G401.6 (cell line): Measurements from ENCODE around the gene MPST.
"Not testable (repeated sequence)": the region's sequence is repeated elsewhere in the genome, so short reads cannot be mapped to it uniquely, and the experiment has no call there.

Experiments
- FAIRE-seq: peaks from 2 replicates; lab custom pipeline; 2012; peaks lifted over from hg19 to GRCh38; lab: Jason Lieb, UNC

The MPST gene

GRCh38 chr22:37062702-37063381 lies 43.3 kb downstream of the MPST start:
- no peak for FAIRE-seq

DNA sequence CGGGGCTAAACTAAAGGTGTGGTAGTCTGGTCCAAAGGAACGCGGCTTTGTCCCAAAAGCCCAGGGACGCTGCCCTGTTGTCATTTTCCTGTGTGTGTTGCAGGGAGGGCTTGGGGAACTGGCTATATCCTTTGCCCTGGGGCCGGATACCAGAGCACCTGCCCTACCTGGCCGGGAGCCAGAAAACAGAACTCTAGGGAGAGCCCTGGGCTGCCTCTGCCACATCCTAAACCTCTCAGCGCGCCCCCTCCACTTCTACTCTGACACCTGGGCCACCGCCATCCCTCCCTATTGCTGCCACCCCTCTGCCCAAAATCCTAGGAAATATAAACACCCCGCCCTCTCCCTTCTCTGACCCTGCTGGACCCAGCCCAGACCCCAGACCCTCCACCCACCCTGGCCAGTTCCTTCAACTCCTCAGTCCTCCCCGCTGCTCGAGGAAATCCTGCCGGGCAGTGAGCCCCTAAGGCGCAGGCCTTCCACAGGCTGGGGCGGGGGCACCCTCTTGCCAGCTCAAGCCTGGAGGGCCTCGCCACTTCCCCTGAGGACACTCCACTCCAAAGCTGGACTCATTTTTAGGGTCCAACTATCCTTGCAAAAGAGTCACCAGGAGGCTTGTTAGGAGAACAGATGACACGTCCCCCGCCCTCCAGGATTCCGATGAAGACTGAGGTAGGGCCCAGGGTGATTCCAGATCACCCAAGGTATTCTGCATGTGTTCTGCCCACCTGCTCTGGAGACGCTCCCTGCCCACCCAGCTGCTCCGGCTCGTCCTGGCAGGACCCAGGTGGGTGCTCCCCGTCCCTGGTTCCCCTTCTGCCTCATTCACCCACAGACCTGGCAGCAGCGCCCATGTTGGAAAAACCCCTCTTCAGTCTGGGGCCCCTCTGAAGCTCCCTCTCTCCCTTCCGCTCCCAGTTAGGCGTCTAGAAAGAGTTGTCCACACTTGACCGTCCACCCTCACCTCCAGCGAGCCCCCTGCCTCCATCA lies 44.2 kb downstream of the MPST start:
- no peak for FAIRE-seq

GRCh38 chr22:37064553-37064952 lies 45.0 kb downstream of the MPST start:
- FAIRE-seq = no peak

- no peak for FAIRE-seq
These were observed 45.6 kb downstream of the MPST start for GRCh38 chr22:37065180-37065579.

- no peak for FAIRE-seq
These were observed 46.4 kb downstream of the MPST start for GRCh38 chr22:37065961-37066360.

DNA sequence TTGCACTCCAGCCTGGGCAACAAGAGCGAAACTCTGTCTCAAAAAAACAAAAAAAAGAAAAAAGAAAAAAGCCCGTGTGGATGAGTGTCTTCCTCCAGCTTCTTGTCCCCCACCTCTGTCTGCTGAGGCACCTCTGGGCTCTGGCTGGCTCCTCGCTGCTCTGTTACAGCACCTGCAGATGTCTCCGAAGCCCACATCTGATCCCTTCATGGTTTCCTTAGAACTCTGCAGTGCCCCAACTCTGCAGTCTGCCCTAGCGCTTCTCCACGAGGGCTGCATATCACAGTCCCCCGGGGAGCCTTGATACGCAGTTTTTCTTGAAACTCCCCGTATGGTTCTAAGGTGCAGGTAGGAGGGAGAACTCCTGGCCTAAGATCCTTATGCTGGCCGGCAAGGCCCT lies 47.9 kb downstream of the MPST start:
- no peak for FAIRE-seq

- no peak for FAIRE-seq
These were observed 49.3 kb downstream of the MPST start for GRCh38 chr22:37068859-37069258.

GRCh38 chr22:37069319-37069718 lies 49.8 kb downstream of the MPST start:
- FAIRE-seq = no peak

GRCh38 chr22:37069719-37070118 lies 50.2 kb downstream of the MPST start:
- FAIRE-seq = no peak

DNA sequence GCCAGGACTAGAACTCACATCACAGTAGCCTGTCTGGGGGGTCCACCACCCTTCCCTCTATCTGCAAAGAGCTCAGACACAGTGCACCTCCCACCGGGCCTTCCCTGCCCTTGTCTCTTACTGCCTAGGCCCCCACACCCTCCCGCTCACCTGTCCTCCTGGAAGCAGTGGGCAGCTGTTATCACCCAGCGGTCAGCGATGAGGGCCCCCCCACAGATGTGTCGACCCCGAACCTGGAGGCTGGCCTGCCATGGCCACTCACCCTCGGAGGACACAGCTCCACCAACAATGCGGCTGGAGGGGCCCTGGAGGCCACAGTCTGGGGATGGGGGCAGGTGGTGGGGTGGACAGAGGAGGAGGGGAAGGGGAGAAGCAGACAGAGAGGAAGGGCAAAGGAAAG lies 50.8 kb downstream of the MPST start:
- FAIRE-seq = no peak

- FAIRE-seq = no peak
These were observed 51.2 kb downstream of the MPST start for GRCh38 chr22:37070744-37071143.

DNA sequence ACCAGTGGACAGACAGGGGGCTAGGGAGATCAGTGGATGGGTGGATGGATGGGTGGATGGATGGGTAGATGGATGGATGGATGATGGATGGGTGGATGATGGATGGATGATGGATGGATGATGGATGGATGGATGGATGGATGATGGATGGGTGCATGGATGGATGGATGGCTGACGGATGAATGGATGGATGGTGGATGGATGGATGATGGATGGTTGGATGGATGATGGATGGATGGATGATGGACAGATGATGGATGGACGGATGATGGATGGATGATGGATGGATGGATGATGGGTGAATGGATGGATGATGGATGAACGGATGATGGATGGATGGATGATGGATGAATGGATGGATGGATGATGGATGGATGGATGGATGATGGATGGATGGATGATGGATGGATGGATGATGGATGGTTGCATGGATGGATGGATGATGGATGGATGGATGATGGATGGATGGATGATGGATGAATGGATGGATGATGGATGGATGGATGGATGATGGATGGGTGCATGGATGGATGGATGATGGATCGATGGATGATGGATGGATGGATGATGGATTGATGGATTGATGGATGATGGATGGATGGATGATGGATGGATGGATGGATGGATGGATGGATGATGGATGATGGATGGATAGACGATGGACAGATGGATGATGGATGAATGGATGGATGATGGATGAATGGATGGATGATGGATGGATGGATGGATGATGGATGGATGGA lies 52.5 kb downstream of the MPST start:
- not testable (repeated sequence) for FAIRE-seq

DNA sequence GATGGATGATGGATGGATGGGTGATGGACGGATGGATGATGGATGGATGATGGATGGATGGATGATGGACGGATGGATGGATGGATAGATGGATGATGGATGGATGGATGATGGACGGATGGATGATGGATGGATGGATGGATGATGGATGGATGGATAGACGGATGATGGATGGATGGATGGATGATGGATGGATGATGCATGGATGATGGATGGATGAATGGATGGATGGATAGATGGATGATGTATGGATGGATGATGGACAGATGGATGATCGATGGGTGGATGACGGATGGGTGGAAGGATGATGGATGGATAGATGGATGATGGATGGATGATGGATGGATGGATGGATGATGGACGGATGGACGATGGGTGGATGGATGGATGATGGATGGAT lies 53.1 kb downstream of the MPST start:
- no peak for FAIRE-seq

GRCh38 chr22:37074537-37074936 lies 55.0 kb downstream of the MPST start:
- no peak for FAIRE-seq

DNA sequence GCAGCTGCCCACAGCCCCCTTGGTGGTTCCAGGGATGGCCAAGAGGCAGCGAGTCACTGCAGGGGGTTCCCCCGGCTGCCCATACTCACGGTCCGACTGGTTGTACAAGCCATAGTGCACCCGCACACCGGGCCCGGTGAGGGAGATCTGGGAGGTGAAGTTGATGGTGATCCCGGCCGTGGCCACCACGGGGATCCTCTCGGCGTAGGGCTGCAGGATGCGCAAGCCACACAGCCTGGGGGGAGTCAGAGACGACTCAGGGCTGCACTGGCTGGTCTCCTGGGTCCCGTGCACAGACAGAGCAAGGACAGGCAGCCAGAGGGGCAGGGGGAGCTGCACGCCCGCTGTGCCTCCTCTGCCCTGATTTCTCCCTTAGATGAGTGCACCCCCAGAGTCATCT lies 55.5 kb downstream of the MPST start:
- FAIRE-seq = no peak

DNA sequence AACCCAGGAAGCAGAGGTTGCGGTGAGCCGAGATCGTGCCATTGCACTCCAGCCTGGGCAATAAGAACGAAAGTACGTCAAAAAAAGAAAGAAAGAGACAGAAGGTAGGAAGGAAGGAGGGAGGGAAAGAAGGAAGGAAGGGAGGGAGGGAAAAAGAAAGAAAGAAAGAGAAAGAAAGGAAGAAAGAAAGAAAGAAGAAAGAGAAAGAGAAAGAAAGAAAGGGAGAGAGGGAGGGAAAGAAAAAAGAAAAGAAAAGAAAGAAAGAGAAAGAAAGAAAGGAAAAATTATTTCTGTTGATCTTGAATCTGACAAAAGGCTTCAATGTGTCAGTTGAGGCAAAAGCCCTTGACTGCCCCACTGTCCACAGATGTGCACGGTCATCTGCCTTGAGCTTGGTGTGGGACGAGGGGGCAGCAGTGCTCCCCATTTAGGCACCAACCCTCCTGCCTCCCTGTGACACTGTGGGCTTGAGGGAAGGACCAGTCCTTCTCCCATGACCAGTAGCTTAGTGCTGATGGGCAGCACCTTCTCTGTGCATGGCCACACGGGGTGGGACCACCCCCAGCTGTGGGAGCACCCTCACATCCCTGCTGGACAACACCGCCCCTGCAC lies 56.4 kb downstream of the MPST start:
- FAIRE-seq = no peak

DNA sequence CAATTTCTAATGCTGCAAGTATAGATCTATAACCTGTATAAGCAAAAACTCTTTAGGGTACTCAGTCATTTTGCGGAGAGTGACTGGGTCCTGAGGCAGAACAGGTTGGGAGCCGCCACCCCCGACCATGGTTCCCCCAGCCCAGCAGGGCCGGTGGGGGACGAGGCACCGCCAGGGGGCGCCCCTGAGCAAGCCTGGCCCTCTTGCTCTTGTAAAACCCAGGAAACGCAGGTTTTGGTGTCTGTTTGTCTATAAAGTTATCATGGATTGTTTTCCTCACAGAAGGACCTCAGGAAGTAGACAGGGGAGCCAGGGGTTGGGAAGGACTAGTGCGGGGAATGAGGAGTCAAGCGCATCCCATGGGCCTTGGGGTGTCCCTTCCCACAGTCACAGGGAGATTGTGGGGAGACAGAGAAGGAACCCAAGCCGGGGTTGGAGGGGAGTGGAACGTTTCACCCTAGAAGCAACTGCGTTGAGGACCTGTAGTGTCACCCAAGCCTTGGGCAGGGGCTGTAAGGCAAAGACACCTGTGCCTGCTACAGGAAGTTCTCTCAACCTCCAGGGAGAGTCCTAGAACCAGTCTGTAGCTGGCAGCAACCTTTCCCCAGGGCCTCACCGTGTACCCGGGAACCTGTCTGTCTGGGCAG lies 58.4 kb downstream of the MPST start:
- no peak for FAIRE-seq

DNA sequence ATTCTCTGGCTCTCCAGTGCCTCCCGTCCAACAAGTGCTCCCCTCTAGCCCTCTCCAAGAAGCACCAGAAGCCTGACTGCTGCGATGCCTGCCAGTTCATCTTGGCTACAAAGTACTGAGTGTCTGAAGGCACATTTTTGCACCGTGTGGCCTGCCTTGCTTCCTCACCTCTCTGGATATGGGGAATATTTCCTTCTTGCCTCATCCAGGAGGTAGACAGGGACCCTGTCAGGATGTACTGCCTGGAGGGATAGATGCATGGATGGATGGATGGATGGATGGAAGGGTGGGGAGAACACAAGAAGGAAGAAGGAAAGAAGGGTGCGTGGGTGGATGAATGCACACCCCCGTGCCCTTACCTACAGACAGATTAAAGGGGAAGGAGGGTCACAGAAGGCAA lies 59.6 kb downstream of the MPST start:
- no peak for FAIRE-seq
